Fibroblast of mammary gland (primary cell): ENCODE data around the gene C1QTNF1.

ENCODE experiments used
- DNase-seq: peaks from one replicate; pipeline ENCODE4 v3.0.0-alpha.2; 2010; ENCODE audit warnings: low read depth
- H3K4me3 ChIP-seq: 2 replicates; pipeline ENCODE4 v1.5.1; 2011; ENCODE audit warnings: low read depth, mild to moderate bottlenecking, low read length, moderate library complexity; ENCODE audit not compliant: control insufficient read depth
- TF ChIP-seq, protein P1 (sequence below): conservative IDR thresholded peaks from 2 replicates; pipeline ENCODE4 v1.5.1; 2011; ENCODE audit warnings: low read depth, low read length, inconsistent platforms; ENCODE audit not compliant: control insufficient read depth, insufficient read depth

C1QTNF1 gene

DNA sequence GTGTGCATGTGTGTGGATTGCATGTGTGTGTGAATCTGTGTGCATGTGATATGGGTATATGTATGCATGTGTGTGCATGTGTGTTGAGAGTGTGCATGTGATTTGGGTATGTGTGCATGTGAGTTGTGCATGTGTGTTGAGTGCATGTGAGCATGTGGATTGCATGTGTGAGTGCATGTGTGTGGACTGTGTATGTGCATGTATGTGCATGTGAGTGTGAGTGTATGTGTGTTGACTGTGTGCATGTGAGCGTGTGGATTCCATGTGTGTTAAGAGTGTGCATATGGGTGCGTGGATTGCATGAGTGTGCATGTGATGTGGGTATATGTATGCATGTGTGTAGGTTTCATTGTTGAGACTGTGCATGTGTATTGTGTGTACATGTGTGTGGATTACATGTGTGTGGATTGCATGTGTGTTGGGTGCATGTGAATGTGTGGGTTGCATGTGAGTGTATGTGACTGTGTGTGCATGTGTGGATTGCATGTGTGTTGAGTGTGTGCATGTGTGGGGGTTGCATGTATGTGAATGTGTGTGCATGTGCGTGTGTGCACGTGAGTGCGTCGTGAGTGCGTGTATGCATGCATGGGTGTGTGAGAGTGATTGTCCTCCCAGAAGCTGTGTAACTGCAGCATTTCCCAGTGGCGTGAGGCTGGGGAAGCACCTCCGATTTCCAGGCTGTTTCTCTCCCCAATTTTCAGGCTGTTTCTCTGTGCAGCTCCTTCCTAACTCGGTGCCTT, 19.4 kb downstream of the C1QTNF1 start:
- no peak for DNase-seq
- no peak overlapping the region for H3K4me3 ChIP-seq
- TF ChIP-seq, protein P1, sequence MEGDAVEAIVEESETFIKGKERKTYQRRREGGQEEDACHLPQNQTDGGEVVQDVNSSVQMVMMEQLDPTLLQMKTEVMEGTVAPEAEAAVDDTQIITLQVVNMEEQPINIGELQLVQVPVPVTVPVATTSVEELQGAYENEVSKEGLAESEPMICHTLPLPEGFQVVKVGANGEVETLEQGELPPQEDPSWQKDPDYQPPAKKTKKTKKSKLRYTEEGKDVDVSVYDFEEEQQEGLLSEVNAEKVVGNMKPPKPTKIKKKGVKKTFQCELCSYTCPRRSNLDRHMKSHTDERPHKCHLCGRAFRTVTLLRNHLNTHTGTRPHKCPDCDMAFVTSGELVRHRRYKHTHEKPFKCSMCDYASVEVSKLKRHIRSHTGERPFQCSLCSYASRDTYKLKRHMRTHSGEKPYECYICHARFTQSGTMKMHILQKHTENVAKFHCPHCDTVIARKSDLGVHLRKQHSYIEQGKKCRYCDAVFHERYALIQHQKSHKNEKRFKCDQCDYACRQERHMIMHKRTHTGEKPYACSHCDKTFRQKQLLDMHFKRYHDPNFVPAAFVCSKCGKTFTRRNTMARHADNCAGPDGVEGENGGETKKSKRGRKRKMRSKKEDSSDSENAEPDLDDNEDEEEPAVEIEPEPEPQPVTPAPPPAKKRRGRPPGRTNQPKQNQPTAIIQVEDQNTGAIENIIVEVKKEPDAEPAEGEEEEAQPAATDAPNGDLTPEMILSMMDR = no peak

DNA sequence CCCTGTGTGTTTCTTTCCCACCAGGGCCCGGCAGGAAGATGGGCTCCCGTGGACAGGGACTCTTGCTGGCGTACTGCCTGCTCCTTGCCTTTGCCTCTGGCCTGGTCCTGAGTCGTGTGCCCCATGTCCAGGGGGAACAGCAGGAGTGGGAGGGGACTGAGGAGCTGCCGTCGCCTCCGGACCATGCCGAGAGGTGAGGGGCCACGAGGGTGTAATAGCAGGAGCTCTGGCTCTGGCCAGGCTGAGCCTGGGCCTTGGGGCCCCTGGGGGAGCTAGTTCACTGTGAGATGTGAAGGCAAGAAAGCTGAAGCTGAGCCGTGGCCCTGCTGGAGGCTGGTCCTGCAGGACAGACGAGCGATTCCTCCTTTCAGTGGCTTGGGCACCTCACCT, 20.0 kb downstream of the C1QTNF1 start:
- no peak overlapping the region for H3K4me3 ChIP-seq
- DNase-seq = no peak
- TF ChIP-seq, protein P1 = no peak

DNA sequence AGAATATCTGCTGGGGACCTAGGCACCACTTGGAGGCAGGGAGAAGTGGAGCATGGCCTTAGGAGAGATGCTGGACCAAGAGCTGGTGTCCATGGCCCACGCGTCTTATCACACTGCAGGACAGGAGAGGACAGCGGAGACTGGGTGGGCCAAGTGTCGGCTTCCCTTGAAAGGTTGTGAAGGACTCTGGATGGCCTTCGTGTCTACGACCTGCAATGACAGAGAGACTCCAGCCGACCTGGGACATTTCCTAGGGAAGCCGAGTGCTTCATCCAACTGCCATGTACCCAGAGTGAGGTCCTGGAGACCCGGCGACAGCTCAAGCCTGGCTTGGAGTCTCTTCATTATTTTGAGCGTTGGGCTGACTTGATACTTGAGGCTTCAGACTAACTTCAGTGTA, 20.5 kb downstream of the C1QTNF1 start:
- DNase-seq = no peak
- H3K4me3 ChIP-seq = no peak overlapping the region
- TF ChIP-seq, protein P1 = no peak

DNA sequence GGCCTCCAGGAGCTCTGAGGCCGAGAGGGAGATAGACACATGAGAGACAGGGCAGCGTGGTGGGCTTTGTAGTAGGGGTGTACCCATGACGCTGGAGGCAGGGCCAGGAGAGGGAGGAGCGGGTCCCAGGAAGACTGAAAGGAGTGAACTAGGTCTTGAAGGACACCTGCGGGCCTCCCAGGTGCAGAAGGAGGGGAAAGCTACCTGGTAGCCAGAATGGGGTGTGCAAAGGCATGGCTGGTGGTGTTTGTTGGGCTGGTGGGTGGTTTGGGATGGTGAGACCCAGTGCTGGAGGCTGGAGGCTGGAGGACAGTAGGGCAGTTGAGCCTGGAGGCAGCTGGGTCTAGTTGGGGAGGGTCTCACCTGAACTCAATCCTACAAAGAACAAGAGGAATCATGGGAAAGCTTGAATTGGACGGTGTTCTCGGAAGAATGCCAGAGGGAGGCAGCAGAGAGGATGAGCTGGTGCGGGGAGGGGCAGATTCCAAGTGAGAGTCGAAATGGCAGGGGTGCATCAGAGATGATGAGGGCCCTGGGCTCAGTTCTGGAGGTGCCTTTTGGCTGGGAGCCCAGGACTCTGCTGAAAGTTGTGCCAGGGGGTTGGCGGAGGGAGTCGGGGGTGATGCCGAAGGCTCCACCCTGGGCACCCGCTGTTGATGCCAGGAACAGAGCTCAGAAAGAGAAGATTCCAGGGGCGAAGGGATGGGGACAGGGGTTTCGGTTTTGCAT, 21.2 kb downstream of the C1QTNF1 start:
- TF ChIP-seq, protein P1 = no peak
- no peak for DNase-seq
- H3K4me3 ChIP-seq = no peak overlapping the region

DNA sequence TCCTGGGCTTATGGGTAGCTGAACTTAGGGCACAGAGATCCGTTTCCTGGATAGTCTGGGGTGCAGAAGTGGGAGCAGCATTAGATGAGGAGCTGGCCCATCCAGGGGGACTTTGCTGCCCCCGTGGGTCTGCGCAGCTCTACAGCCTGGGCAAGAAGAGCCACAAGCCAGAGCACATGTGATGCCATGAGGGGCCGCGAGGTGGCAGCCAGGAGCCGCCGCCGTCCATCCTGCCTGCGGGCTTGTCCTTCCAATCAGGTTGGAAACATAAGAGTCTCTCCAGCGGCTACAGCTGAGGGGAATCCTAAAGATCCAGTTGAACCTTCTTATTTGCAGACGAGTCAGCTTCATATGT, 21.9 kb downstream of the C1QTNF1 start:
- peak; percentile 73 for DNase-seq
- no peak overlapping the region for H3K4me3 ChIP-seq
- TF ChIP-seq, protein P1 = peak; percentile 90

DNA sequence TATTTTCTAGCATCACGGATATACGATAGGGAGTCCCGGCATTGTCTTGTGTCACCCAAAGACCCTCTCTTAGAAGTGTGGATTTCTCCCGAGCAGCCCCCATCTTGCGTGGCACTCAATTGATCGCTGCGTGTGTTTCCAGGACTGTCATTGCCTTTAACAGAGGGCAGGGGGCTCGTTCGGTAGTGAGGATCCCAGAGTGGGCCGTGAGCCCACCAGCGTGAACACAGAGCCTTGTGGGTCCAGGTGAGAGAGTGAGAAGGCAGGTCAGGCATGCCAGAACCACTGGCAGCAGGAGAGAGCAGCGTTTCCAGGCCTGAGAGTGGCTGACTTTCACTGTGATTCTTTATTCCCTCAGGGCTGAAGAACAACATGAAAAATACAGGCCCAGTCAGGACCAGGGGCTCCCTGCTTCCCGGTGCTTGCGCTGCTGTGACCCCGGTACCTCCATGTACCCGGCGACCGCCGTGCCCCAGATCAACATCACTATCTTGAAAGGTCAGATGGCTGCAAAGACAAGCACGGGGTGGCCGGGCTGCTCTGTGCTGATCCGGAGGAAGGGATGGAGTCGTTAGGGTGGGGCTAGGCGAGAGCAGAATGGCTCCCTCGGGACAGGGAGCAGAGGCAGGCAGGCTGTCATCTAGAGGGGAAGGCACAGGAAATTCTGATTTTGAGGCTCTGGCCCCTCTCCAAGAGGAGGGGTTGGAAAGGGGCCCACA, 22.4 kb downstream of the C1QTNF1 start:
- DNase-seq = no peak
- H3K4me3 ChIP-seq = no peak overlapping the region
- TF ChIP-seq, protein P1 = no peak
